HG03342 (cell line): ENCODE data around the gene TMEM187.

ENCODE experiments used
- ATAC-seq: cut with Tn5 transposase; IDR thresholded peaks from one replicate; pipeline ENCODE4 v1.9.1; 2021; ENCODE audit warnings: mild to moderate bottlenecking, moderate library complexity; ENCODE audit not compliant: unreplicated experiment

The TMEM187 gene

DNA sequence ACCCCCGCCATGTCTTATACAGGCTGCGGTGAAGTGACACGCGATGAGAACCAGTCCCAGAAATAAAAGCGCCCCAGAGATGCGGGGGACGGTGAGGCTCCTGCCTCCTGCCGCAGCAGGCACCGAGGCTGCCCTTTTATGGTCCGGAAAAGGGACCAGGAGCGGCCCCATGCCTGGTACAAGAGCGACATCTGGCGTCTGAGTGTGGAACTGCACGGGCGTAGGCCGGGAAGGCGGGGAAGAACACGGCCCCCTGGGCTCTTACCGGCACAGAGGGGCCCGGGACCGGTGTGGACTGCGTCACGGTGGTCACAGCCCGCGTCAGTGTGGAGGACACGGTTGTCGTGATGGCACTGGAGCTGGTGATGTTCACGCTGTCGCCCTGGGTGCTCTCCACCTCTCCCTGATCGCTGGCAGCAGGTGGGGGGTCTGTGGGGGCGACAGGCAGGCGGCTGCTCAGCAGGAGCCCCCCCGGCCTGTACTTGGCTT, 19.2 kb upstream of the TMEM187 start:
- peak; percentile 61 for ATAC-seq

DNA sequence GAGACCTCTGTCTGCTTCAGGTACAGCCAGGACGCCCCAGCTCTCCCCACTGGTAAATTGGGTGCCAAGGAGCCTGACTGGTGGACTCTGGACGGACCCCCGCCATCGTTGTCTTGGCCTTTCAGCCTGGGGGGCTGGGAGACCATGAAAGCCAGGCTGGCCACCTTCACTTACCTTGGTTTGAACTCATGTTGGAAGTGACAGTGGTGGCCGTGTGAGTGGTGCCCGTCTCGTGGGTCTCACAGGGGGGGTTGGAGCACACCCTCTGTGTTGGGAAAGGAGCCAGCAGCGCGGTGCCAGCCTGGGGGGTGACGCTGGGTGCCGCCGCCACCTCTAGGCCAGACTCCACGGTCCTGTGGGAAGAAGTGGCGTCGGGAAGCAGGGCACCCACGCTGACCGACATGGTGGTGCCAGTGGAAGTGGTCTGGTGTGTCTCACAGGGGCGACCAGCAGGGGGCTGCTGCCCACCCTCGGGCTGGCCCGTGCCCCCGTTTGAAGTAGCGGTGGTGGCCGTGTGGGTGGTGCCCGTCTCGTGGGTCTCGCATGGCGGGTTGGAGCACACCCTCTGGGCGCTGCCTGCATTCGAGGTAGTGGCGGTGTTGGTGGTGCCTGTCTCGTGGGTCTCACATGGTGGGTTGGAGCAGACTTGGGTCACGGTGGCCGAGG, 18.5 kb upstream of the TMEM187 start:
- ATAC-seq, result no peak

DNA sequence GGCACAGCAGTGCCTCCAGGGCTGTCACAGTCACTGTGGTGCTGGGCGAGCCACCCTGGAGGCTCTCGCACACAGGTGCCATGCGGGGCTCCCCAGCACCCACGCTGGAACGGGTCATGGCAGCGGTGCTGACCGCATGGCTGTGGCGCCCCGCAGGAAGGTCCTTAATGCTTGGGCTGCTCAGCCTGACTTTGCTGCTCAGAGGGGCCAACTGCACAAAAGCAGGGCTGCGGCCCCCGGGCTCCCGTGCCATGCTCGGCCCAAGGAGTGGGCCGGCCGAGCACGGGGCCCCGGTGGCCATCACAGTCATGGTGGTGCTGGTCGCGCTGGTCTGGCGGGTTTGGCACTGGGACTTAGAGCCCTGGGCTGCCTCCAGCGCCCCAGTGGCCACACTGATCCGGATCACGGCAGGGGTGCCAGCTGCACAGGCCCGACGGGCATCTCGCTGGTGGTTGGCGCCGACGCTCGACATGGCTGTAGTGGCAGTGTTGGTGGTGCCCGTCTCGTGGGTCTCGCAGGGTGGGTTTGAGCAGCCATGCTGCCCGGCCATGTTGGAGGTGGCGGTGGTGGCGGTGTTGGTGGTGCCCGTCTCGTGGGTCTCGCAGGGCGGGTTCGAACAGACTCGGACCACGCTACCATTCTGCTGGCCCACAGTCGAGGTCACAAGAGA, 17.9 kb upstream of the TMEM187 start:
- ATAC-seq, result no peak

DNA sequence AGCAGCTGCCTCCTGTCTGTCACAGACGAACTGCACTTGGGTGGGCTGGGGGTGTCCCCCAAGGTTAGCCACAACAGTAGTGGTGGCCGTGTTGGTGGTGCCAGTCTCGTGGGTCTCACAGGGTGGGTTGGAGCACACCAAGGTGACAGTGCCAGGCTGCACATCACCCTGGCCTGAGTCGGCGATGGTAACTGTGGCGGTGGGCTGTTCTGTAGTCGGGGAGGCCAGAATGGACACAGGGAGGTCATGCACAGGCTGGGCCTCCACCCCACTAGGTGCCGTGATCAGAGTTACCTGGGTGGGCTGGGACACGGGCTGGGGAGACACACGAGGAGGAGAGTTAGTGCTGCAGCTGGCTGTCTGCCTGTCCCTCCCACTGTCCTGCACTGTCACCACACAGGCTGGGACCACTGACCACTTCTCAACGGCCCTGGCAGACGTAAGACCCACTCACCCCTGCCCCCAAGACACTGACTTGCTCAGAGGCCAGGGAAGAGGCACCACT, 17.3 kb upstream of the TMEM187 start:
- ATAC-seq, result no peak

DNA sequence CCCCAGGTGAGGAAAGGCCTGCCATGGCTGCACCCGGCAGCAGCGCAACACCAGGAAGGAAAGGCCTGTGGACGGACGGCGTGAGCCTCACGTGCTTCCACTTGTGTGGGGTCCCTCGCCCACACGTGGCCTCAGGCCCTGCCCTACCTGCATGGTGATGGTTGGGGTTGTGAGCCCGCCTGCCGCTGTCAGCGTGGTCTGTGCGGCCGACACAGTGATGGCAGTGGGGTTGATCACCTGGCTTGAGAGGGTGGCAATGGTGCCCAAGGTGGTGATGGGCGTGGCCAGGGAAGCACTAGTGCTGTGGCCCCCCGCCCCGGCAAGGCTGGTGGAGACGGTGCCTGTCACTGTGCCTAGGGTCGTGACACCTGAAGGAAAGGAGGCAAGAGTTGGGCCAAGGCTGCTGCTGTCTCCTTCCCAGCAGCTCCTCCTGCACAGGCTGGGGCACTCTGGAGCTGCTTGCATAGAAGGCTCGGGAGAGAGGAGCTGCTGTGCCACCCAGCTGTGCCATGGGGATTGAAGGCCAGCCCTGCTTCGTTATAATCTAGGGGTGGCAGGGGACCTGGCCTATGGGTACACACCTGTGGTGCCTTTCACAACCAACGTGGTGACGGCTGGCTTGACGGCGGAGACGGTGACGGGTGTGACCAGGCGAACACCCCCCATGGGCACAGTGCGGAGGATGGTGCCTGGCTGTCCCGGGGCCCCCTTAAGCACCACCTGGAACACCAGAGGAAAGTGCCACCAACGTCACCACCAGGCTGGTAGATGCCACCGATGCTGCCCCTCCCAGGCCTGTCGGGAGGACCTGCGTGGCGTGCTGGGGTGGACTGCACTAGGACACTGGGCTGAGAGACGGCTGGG, 16.3 kb upstream of the TMEM187 start:
- no peak for ATAC-seq

DNA sequence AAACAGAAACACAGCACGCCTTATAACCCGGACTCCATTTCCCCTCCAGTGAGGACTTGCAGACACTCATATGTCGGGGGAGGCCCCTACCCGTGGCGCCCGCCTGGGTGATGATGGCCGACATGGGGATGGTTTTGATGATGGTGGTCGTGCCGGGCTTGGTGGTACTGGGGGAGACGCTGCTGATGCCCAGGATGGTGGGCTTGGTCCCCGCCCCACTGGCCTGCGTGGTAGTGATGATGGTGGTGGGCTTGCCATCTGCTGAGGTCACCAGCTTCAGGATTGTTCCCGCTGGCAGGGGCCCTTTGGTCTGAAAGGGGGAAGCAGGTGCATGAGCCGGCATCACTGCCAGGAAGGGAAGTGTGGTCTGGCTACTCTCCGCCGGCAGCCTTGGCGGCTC, 15.3 kb upstream of the TMEM187 start:
- ATAC-seq, result no peak

DNA sequence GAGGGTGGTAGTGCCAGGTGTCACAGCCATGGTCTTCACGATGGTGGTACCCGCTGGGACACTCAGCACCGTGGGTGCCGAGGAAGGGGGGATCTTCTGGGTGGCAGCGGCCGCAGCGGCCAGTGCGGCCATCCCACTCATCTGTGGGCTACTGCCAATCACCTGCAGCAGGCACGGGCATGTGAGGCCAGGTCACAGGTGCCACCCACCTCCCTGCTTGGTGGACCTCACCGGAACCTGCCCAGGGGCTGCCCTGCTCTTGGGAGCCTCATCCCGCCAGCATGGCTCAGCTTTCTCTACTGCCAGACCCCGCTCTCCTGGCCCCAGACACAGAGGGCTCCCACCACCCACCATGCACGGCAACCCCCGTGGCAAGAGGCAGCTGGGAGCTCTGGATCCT, 13.9 kb upstream of the TMEM187 start:
- no peak for ATAC-seq

DNA sequence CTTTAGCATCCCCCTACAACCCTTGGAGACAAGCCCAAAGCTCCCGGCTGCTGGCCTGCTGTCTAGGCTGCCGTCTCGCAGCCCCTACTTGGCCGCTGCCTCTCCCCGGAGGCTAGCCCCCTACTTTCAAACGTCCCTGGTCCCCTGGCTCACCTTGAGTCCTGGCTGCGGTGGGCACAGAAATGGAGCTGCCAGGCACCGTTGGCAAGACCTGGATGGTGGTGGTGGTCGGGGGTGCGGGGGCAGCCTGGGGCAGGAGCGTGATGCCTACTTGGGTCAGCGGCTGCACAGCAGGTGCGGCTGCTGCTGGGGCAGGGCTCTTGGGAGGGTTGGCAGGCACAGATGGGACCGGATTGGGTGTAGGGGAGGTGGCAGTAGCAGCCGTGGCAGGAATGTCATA, 12.9 kb upstream of the TMEM187 start:
- no peak for ATAC-seq

DNA sequence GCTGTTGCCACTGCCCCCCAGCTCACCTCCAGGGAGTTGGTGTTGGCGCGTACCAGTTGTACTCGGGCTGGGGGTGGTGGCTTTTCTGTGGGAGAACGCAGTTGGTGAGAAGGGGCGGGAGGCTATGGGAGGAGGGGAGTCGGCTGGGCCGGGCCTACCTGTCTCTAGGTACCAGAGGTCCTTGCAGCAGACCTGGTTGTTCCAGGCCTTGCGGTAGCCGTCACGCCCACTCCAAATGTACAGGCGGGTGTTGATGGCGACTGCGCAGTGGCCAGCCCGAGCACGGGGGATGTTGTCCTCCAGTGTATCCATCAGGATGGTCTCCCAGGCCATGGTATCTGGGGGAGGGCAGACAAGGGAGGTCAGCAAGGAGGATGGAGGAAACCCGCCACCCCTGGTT, 12.5 kb upstream of the TMEM187 start:
- ATAC-seq, result no peak

DNA sequence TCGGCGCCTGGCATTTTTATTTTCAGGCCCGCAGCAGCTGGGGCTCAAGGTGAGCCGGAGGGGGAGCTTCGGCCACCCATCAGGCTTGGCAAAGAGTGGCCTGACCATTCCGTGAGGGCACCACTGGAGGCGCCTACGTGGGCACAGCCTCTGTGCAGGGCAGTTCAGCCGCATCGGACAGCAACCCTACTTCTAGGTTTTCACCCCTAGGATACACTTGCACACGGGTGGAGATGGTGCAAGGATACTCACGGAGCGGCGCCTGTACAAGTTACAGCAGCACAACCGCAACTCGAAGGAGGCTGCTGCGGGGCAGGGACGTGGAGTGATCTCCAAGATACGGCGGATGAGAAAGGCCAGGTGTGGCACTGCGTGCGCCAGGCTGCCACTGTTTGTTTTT, 11.8 kb upstream of the TMEM187 start:
- ATAC-seq, result no peak

DNA sequence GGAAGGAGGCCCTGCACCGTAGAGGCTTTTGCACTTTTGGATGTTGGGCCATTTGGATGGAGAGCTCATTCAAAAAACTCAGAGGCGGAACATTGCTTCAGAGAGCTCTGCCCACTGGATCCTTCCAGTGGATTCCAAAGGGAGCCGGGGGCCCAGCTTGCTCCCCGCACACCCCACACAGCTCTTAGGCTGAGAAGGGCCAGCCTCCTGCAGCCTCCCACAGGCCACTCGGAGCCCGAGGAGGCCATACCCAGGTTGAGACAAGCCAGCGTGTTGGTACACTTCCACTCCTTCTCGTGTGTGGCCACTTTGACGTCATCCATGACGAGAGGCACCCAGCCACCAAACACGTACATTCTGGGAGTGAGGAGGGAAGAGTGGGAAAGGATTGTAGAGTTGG, 11.3 kb upstream of the TMEM187 start:
- no peak for ATAC-seq

DNA sequence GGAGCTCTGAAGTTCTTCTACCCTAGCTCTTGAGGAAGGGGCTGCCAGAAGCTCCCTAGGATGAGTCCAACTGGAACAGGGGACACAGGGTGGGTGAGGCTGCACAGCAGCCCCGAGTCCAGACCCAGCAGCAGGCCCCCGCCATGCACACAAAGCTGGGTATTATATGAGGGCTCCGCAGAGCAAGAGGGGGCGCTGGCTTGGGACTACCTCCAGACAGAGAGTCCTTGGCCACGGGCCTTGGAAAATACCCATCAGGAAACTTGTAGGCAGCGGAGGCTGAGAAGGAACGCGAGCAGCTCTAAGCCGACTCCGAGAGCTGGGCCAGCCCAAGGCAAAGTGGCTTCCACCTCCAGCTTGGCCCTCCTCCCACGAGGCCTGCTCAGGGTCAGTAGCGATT, 9.0 kb upstream of the TMEM187 start:
- no peak for ATAC-seq

DNA sequence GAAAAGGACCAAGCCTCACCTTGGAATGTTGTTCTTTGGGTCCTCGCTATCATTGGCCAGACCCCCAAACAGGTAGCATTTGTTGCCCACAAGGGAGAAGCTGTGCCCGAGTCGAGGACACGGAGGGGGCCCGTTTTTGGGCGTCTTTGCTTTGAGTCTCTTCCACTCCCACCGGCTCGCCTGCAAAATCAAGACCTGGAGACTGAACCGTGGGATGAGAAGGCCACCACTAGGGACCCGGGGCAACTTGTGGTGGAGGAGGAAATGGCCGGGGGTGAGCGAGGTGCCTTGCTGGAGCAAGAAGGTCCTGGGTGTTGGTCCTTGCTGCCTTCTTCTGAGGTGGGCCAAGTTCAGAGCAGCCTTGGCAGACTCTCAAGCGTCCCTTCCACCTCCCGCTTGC, 8.4 kb upstream of the TMEM187 start:
- ATAC-seq, result no peak

DNA sequence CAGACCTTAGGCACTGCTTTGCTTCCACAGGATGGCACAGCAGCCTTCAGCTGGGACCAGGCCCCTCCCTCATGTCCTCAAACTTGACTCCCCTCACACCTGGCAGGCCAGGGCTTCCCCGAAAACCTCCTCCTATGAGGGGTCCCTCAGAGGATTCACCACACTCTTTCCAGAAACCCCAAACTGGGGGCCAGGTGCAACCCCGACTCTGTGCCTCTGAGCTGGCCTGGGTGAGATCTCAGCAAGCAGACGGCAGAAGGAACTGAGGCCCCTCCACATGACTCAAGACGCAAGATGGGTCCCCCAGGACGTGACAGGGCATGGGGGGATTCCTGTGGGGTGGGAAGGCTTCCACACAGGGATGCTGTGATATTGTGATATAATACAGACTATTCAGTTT, 7.1 kb upstream of the TMEM187 start:
- no peak for ATAC-seq

DNA sequence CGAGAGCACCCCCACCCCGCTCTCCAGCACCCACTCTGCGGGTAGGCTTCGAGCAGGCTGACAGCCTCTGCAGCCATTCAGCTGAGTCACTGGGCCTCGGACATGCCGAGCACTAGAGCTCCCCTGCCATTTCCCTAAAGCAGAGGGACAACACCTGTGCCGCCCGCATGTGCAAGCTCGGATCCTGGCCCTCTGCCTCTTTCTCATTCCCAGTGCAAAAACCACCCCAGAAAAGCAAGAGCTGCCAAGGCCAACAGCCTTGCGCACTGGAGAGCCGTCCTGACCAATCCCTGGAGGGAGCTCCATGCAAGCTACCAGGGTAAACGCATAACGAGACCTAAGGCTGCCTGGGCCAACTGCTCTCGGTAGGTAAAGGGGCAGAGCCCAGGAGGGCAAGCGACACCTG, 6.3 kb upstream of the TMEM187 start:
- no peak for ATAC-seq

DNA sequence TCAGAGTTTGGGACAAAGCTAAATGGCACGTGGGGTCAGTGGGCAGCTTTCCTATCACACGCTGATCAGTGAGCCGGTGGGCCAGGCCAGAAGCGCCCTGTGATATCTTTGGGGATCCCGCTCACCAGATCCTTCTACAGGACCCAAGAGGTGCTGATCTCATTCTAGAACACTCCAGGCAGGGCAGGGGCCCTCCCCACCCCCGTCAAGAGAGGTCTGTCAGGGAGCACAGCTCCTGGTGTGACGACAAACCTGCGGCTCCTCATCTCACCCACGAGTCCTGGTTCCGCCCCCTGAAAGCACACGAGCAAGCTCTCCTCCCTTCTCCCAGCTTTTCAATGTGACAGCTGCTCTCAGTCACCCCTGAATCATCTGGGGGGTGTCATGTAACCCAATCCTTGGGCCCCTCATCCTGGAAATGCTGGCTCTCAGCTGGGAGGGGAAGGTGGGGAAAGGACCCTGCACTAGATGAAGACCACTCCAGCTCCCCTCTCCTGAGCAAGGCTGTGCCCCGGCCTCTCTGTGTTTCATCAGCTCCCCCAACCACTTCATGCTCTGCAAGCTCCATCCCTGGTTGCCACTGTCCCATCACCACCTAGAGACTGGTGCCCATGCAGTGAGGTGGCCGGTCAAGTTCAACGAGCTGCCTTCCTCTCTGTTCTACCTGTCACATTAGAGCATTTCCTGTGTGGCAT, 5.6 kb upstream of the TMEM187 start:
- ATAC-seq, result no peak

DNA sequence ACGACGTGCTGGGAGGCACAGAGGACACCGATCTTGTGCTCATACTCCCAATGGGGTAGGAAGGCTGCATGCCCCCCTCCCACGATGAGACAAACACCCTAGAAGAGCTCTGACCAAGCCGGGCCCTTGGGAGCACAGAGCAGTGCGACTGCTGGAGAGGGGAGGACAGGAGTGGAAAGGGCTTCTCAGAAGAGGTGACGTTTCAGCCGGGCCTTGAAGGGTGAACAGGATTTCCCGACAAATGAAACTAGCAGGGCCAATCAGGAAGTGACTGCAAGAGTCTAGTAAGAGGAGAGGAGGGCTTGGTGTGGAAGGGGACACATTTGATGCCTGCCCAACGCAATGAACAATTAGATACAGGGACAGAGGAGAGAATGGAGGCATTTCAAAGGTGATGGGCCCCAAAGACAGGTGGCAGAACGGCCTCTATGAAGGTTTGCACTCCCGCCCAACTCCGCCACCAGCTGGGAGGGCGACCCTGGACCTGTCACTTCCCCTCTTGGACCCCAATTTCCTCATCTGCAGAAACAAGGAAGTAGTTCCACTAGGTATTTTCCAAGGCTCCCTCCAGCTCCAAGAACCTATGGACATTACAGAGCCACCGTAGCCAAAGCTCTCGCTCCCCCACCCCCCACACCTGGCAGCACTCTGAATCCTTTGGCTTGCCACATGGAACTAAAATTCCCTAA, 4.9 kb upstream of the TMEM187 start:
- no peak for ATAC-seq

DNA sequence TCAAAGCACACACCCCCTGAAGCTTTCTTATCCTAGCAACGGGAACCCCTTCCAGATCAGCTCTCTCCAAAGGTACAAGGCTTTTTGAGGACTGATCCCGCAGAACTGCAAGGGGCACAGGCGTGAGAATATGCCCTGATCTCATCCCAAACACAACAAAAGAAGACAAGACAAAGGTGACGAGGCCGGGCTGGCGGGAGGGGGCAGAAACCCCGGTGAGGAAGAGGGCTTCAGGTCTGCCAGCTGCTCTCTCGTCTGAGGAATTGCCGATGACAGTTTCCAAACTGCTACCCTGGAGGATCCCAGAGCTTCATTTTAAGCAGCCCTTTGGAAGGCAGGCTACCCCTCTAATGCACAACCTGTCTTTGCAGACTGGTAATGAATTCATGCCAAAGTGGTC, 4.3 kb upstream of the TMEM187 start:
- no peak for ATAC-seq

DNA sequence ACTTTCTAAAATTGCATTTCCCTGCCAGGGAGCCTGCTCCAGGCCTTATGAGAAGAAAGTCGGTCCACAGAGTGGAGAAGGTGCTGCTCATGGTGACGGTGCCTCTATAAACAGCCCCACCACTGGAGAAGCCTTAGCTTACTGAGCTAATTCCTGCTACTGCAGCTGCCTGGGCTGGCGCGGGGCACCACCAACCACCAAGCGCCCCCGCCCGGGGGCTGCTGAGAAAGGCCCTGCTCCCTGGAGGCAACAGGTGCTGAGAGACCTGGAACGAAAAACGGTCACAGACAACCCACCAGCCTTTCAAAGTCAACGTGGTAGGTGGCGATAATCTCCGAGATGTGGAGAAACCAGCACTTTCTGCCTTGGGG, 3.8 kb upstream of the TMEM187 start:
- no peak for ATAC-seq

DNA sequence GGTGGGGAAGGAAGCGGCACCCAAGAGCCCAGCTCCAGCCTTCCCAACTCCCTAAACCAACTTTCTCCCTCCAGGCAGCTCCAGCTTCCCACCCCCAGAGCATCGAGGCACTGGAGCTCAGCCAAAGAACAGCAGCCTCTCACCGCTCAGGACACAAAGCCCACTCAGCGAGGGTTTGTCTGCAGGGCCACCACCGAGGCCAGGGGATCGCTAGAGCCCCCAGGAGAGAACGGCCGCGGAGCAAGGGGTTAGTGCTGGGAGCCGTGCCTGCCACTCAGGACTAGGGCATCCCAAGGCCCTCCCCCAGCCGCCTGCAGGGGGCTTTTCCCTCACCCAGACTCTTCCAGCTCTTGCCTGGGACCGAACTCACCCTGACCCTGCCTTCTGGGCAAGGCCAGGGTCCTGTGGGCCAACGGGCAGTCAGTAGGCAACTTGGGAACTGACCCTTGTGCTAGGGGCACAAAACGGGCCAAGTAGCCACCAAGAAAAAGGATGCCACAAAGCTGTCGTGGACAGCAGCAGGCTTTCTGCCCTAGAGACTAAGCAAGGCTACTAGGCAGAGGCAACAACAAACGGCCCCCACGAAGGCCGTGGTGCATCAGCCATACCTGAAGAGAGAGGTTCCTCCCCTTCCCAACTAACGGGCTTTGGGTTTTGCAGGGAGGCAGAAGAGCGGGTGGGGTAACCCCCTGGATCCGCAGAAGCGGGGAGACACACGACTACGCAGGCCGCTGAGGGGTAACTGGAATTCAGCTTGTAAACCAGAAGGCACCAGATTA, 3.2 kb upstream of the TMEM187 start:
- ATAC-seq, result no peak
